Stomach (tissue), 9 donors: Measurements from ENCODE around the gene GLDN. TPM values are rescaled to one million over a fixed set of nuclear protein-coding genes. Genes with fewer than 3 reads are reported as not detected.

Experiments
- DNase-seq, 2 donors: peaks; one replicate each; pipeline versions ENCODE4 v3.0.0 to v3.0.0-alpha.2; 2013 to 2019
- H3K27ac ChIP-seq, 5 donors: fragments of 200-600 bp in 4 of 5; sonication (generic) in 4 of 5; one replicate each; pipeline ENCODE4 v1.5.1; 2013 to 2019; ENCODE audit warnings: mild to moderate bottlenecking in 1 of 5, moderate library complexity in 1 of 5
- H3K27me3 ChIP-seq, 3 donors: fragments of 200-600 bp; sonication (generic); one replicate each; pipeline ENCODE4 v1.5.1; 2017 to 2019; ENCODE audit warnings: mixed run types in 1 of 3
- H3K36me3 ChIP-seq, 4 donors: fragments of 200-600 bp; sonication (generic); 1 replicate in 3 of 4; 2 replicates in 1 of 4; pipeline ENCODE4 v1.5.1; 2016 to 2019
- H3K4me1 ChIP-seq, 4 donors: fragments of 200-600 bp; sonication (generic); one replicate each; pipeline ENCODE4 v1.5.1; 2016 to 2019
- H3K4me3 ChIP-seq, 4 donors: fragments of 200-600 bp; sonication (generic) in 3 of 4; one replicate each; pipeline ENCODE4 v1.5.1; 2016 to 2019; ENCODE audit warnings: mild to moderate bottlenecking in 1 of 4
- H3K9me3 ChIP-seq, 4 donors: fragments of 200-600 bp; sonication (generic); one replicate each; pipeline ENCODE4 v1.5.1; 2016 to 2019
- EP300 ChIP-seq: sonication (generic); formaldehyde crosslinking; IDR thresholded peaks from one replicate; pipeline ENCODE4 v1.6.1; 2017; ENCODE audit warnings: antibody characterized with exemption
- POLR2A ChIP-seq, 4 donors: fragments of 450-650 bp; IDR thresholded peaks; one replicate each; pipeline ENCODE4 v1.6.1; 2016; ENCODE audit warnings: antibody characterized with exemption in 4 of 4, control low read depth in 2 of 4, mild to moderate bottlenecking in 1 of 4, moderate library complexity in 1 of 4
- POLR2AphosphoS5 ChIP-seq, 3 donors: sonication (generic); formaldehyde crosslinking; IDR thresholded peaks; one replicate each; pipeline ENCODE4 v1.6.1; 2016; ENCODE audit warnings: antibody characterized with exemption in 3 of 3
- WGBS, 5 donors: extraction: QIAGEN DNeasy Blood & Tissue Kit in 3 of 5; methylation state at CpG; one replicate each; pipeline versions ENCODE4 v1.1.5 to v1.1.7; 2013 to 2018; 5-methylcytosine and 5-hydroxymethylcytosine counted together
- intact Hi-C: fragments of 100-400 bp; cut with DNase I; formaldehyde crosslinking; loops from one replicate; pipeline ENCODE4 v1.15.1; 2023; ENCODE audit warnings: low total_unique reads
- polyA plus RNA-seq, 3 donors: library from polyadenylated mRNA; stranded (reverse); fragments of 200-250 nt; gene quantifications; one replicate each; pipeline ENCODE4 v1.2.3, GENCODE V29; 2013
- total RNA-seq, 5 donors: library from RNA; depleted of rRNA; stranded (reverse); fragments of >200 nt; gene quantifications; one replicate each; pipeline versions ENCODE4 v1.1.0 to v1.2.3, GENCODE V29; 2014 to 2016
- TF ChIP-seq, protein P1 (sequence below), 7 experiments: fragments of 450-650 bp in 4 of 7; fragments of 200-600 bp in 3 of 7; sonication (generic) in 3 of 7; IDR thresholded peaks; one replicate each; pipeline ENCODE4 v1.5.1; 2016 to 2019; ENCODE audit warnings: antibody characterized with exemption in 7 of 7, control low read depth in 2 of 7, mild to moderate bottlenecking in 1 of 7
- donor health status: healthy with polysubstance abuse.
- donor health status: Bipolar disorder and iron deficiency.
- donor health status: healthy.

GLDN gene
- total and polyA plus RNA-seq, 8 donors = 0.23 to 8.7 (median 1.7) TPM; not detected in 1

DNA sequence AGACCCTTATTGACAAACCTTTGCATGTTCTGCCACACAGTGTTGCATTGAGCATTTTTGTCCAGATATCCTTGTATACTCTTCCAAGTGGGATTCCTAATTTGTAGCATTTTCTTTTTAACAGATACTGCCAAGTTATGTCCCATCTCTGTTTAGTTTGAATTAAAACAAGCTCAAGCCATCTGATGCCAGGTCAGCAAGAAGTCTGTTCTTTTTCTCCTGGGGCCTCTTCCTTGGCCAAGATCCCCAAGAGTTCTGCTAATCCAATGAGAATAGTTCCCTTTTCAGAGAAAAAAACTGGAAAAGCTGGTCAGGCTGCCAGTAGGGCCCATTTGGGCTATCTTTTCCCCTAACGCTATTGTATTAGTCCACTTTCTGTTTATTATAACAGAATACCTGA, 29.8 kb downstream of the GLDN start:
- TF ChIP-seq POLR2AphosphoS5 (IDR thresholded peaks at IDR 0.05) (no peak), EP300 (no peak), POLR2A (IDR thresholded peaks at IDR 0.05) (no peak)
- TF ChIP-seq, protein P1, sequence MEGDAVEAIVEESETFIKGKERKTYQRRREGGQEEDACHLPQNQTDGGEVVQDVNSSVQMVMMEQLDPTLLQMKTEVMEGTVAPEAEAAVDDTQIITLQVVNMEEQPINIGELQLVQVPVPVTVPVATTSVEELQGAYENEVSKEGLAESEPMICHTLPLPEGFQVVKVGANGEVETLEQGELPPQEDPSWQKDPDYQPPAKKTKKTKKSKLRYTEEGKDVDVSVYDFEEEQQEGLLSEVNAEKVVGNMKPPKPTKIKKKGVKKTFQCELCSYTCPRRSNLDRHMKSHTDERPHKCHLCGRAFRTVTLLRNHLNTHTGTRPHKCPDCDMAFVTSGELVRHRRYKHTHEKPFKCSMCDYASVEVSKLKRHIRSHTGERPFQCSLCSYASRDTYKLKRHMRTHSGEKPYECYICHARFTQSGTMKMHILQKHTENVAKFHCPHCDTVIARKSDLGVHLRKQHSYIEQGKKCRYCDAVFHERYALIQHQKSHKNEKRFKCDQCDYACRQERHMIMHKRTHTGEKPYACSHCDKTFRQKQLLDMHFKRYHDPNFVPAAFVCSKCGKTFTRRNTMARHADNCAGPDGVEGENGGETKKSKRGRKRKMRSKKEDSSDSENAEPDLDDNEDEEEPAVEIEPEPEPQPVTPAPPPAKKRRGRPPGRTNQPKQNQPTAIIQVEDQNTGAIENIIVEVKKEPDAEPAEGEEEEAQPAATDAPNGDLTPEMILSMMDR (IDR thresholded peaks at IDR 0.05) = no peak
- no peak overlapping the region for H3K27ac ChIP-seq
- no peak for DNase-seq
- H3K4me3 ChIP-seq = no peak overlapping the region
- intact Hi-C loops = no loop called here
- 52 to 84% (median 74%) methylated on average over 1 of the region's 1 CpG for WGBS, 5 donors
- no peaks in the 10 kb centered on the region for H3K9me3 ChIP-seq
- peaks cover 13 to 40% (median 28%) of the 10 kb centered on the region in 4 donors for H3K4me1 ChIP-seq
- H3K27me3 ChIP-seq = no peaks in the 10 kb centered on the region
- H3K36me3 ChIP-seq = no peaks in the 10 kb centered on the region

DNA sequence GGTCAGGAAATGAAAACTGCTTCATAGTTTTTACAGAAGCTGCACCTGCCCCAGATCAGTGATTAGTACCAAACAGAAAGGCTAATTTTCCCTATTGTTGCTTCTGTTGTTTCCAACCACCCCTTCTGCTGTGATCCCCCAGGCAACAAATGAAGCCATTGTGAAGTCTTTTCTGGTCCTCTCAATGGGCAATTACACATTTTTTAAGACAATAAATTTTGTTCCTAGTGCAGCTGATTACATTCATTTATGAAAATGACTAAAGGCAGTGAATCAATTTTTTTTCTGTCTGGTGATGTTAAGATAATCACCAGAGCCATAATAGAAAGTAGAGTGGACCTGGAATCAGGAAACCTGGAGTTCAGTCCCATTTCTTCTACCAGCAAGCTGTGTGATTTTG, 32.7 kb downstream of the GLDN start:
- Histone ChIP-seq H3K27me3 (no peaks in the 10 kb centered on the region), H3K36me3 (no peaks in the 10 kb centered on the region), H3K9me3 (no peaks in the 10 kb centered on the region), H3K4me3 (no peak overlapping the region), H3K27ac (no peak overlapping the region), H3K4me1 (peaks cover 0 to 18% (median 6%) of the 10 kb centered on the region in 4 donors)
- TF ChIP-seq, protein P1 (IDR thresholded peaks at IDR 0.05) = no peak
- TF ChIP-seq POLR2AphosphoS5 (IDR thresholded peaks at IDR 0.05) (no peak), POLR2A (IDR thresholded peaks at IDR 0.05) (no peak), EP300 (no peak)
- intact Hi-C loops = no loop called here
- DNase-seq = no peak

DNA sequence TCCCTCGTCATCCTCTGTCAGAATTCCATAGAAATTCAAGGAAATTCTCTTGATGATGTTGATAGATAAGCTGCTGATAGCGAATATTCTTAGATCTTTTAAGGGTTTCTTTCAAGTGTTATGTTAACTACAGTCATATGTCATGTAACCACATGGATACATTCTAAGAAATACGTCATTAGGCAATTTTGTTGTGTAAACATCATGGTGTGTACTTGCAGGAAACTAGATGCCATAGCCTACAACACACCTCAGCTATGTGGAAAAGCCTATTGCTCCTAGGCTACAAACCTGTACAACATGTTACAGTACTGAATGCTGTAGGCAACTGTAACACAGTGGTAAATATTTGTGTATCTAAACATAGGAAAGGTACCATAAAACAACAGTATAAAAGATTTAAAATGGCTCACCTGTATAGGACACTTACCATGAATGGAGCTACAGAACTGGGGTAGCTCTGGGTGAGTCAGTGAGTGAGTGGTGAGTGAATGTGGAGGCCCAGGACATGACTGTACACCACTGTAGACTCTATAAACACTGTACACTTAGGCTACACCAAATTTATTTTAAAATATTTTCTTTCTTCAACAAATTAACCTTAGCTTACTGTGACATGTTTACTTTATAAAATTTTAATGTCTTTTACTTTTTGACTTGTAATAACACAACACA, 34.6 kb downstream of the GLDN start:
- no peaks in the 10 kb centered on the region for H3K36me3 ChIP-seq
- intact Hi-C loops = no loop called here
- no peaks in the 10 kb centered on the region for H3K27me3 ChIP-seq
- peaks cover 0 to 22% (median 10%) of the 10 kb centered on the region in 4 donors for H3K4me1 ChIP-seq
- DNase-seq = no peak
- no peaks in the 10 kb centered on the region for H3K9me3 ChIP-seq
- TF ChIP-seq POLR2AphosphoS5 (IDR thresholded peaks at IDR 0.05) (no peak), POLR2A (IDR thresholded peaks at IDR 0.05) (no peak), EP300 (no peak)
- TF ChIP-seq, protein P1 (IDR thresholded peaks at IDR 0.05) = no peak
- H3K4me3 ChIP-seq = no peak overlapping the region
- WGBS, 5 donors = 74 to 80% (median 80%) methylated on average over 3 of the region's 3 CpGs
- H3K27ac ChIP-seq = no peak overlapping the region

DNA sequence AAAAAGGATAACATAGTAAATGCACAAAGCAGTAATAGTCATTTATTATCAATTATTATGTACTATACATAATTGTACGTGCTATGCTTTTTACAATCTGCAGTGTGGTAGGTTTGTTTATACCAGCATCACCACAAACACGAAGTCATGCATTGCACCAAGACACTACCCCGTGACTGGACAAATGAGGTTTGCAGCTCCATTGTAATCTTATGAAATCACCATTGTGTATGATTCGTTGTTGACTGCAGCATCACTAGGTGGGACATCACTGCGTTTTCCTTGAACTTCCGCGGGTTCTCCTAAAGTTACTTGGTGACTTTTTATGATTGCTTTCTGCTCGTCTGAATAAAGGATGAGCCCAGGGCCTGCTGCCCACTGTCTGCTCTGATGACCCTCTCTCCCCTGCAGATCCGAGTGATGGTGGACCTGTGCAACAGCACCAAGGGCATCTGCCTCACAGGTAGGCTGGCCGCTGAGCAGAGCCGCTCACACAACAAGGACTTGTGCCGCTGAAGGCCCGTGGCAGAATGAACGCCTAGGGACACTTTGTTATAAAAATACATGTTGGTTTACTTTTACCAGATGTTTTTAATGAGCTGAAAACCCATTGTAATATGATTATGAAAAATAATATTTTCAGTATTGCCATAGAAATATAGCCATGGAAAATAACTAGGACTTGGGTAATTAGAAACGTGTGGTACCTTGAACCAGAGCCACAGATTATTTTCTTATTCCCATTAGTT, 35.8 kb downstream of the GLDN start:
- no peak for DNase-seq
- Histone ChIP-seq H3K4me1 (peaks cover 0 to 23% (median 10%) of the 10 kb centered on the region in 4 donors), H3K9me3 (no peaks in the 10 kb centered on the region), H3K27ac (no peak overlapping the region), H3K4me3 (no peak overlapping the region), H3K36me3 (no peaks in the 10 kb centered on the region), H3K27me3 (no peaks in the 10 kb centered on the region)
- intact Hi-C loops = no loop called here
- no peak for TF ChIP-seq POLR2AphosphoS5 (IDR thresholded peaks at IDR 0.05)
- TF ChIP-seq EP300 = no peak
- TF ChIP-seq POLR2A (IDR thresholded peaks at IDR 0.05) = no peak
- TF ChIP-seq, protein P1 (IDR thresholded peaks at IDR 0.05) = no peak
- 89 to 94% (median 93%) methylated on average over 15 of the region's 15 CpGs for WGBS, 5 donors
